ENCODE data around the gene NOS1AP. TPM values are rescaled to one million over a fixed set of nuclear protein-coding genes. Genes with fewer than 3 reads are reported as not detected.

Gene NOS1AP
- polyA plus RNA-seq, 3 donors, result 0.12 TPM; not detected in 2

DNA sequence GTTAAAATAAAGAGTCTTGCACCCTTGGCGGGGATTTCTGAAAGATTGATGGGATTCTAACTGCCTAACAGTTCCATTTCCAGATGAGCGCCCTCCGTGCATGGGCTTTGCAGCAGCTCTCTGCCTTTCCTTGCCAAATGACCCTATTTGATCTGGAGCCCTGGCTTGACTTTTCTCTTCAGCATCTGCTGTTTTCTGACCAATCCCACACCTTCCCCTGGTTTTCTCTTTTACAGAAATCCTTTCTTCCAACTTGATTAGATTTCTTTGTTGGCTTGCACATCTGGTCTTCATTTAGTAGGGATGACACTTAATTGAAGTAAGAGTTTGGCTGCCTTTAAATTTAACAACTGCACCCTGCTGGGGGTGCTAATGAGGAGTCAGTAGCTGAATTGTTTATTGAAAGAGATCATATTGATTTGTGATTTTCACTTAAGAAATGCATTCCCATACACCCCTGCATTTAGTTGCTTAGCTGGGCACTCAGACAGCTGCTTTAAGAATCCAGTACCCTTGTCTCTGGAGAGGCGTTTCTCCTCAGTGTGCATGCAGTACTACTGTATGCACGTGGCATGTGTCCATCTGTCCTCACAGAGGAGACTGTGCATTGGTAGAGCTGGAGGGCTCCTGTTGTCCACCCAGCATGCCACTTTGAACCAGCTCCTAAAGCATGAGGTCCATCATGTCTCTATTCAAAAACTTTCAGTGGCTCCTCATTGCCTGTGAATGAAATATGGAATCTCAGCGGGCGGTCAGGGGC, 99.7 kb downstream of the NOS1AP start:
- TF ChIP-seq, protein P1, sequence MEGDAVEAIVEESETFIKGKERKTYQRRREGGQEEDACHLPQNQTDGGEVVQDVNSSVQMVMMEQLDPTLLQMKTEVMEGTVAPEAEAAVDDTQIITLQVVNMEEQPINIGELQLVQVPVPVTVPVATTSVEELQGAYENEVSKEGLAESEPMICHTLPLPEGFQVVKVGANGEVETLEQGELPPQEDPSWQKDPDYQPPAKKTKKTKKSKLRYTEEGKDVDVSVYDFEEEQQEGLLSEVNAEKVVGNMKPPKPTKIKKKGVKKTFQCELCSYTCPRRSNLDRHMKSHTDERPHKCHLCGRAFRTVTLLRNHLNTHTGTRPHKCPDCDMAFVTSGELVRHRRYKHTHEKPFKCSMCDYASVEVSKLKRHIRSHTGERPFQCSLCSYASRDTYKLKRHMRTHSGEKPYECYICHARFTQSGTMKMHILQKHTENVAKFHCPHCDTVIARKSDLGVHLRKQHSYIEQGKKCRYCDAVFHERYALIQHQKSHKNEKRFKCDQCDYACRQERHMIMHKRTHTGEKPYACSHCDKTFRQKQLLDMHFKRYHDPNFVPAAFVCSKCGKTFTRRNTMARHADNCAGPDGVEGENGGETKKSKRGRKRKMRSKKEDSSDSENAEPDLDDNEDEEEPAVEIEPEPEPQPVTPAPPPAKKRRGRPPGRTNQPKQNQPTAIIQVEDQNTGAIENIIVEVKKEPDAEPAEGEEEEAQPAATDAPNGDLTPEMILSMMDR (IDR thresholded peaks at IDR 0.05), result no peak
- Mint-ChIP-seq H3K27ac (no peak overlapping the region), H3K27me3 (ENCODE audit: low read depth in 3 of 3) (no peaks in the 10 kb centered on the region)

DNA sequence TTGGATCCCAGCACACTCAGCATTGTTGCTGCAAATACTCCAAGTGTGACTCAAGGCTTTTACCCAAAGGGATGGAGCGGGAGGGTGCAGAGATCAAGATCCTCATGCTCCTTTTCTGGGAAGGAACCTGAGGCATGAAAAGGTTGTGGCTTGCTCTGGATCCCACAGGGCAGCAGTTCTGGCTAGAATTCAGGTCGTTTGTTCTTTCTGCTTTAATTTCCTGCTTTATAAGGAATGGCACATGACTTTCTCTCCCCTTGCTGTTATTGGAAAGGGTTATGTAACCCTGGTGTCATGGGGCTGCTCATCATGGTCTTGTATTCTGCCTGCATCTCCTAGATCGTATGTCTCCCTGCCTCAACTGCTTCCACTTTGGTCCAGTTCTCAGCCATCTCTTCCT, 101.6 kb downstream of the NOS1AP start:
- Histone ChIP-seq H3K27me3 (ENCODE audit: control insufficient read depth in 2 of 2, insufficient read depth in 2 of 2, low read length in 2 of 2) (no peaks in the 10 kb centered on the region), H3K9ac (ENCODE audit: insufficient read depth, low read length, poor library complexity, severe bottlenecking) (no peak overlapping the region), H3K4me1 (ENCODE audit: control insufficient read depth in 1 of 2, insufficient read depth in 2 of 2, low read length in 2 of 2) (no peaks in the 10 kb centered on the region), H3K27ac (ENCODE audit: low read depth in 1 of 2, low read length in 2 of 2) (no peak overlapping the region), H3K4me3 (replicated peaks in 1 of 3; ENCODE audit: low read depth in 2 of 3, low read length in 3 of 3) (no peak overlapping the region), H4K20me1 (ENCODE audit: insufficient read depth, low read length) (no peaks in the 10 kb centered on the region), H2AFZ (ENCODE audit: insufficient read depth, low read depth, low read length, poor library complexity, severe bottlenecking) (peak overlapping the region; percentile 8), H3K36me3 (replicated peaks in 1 of 2; ENCODE audit: control insufficient read depth in 1 of 2, insufficient read depth in 2 of 2, low read length in 2 of 2) (no peaks in the 10 kb centered on the region), H3K79me2 (ENCODE audit: insufficient read depth, low read length) (no peaks in the 10 kb centered on the region), H3K9me3 (replicated peaks in 1 of 2; ENCODE audit: control insufficient read depth in 1 of 2, insufficient read depth in 1 of 2, low read length in 2 of 2) (no peaks in the 10 kb centered on the region), H3K4me2 (replicated peaks; ENCODE audit: extremely low read depth, low read length, poor library complexity, severe bottlenecking) (no peak overlapping the region)
- peak overlapping the region in 1 of 7 donors; percentile 31 for H3K27ac Mint-ChIP-seq
- intact Hi-C loops (cut with micrococcal nuclease), result no loop called here
- no peaks in the 10 kb centered on the region for H3K27me3 Mint-ChIP-seq (ENCODE audit: low read depth in 3 of 3)
- H3K4me3 Mint-ChIP-seq, result no peak overlapping the region
- 93% methylated on average over 1 of the region's 3 CpGs for WGBS (ENCODE audit: insufficient coverage)
- peaks cover 3% of the 10 kb centered on the region for H3K4me1 Mint-ChIP-seq
- no peaks in the 10 kb centered on the region for H3K36me3 Mint-ChIP-seq
- peaks cover 0 to 4% (median 0%) of the 10 kb centered on the region in 7 donors for H3K9me3 Mint-ChIP-seq
- TF ChIP-seq, protein P1 (IDR thresholded peaks at IDR 0.05), result no peak
- DNase-seq, result no peak

More for the DNA sequence above, 99.7 kb downstream of the NOS1AP start:
- H3K9me3 ChIP-seq (replicated peaks in 1 of 2; ENCODE audit: control insufficient read depth in 1 of 2, insufficient read depth in 1 of 2, low read length in 2 of 2), result no peaks in the 10 kb centered on the region
- intact Hi-C loops (cut with micrococcal nuclease), result no loop called here
- H3K4me3 ChIP-seq (replicated peaks in 1 of 3; ENCODE audit: low read depth in 2 of 3, low read length in 3 of 3), result no peak overlapping the region
- H3K9me3 Mint-ChIP-seq, result peaks cover 0 to 4% (median 0%) of the 10 kb centered on the region in 7 donors
- no peaks in the 10 kb centered on the region for H3K79me2 ChIP-seq (ENCODE audit: insufficient read depth, low read length)
- peaks cover 6% of the 10 kb centered on the region for H3K4me1 Mint-ChIP-seq
- no peaks in the 10 kb centered on the region for H3K4me1 ChIP-seq (ENCODE audit: control insufficient read depth in 1 of 2, insufficient read depth in 2 of 2, low read length in 2 of 2)
- H4K20me1 ChIP-seq (ENCODE audit: insufficient read depth, low read length), result no peaks in the 10 kb centered on the region
- H3K36me3 ChIP-seq (replicated peaks in 1 of 2; ENCODE audit: control insufficient read depth in 1 of 2, insufficient read depth in 2 of 2, low read length in 2 of 2), result no peaks in the 10 kb centered on the region
- 97% methylated on average over 6 of the region's 7 CpGs for WGBS (ENCODE audit: insufficient coverage)
- no peak overlapping the region for H3K27ac ChIP-seq (ENCODE audit: low read depth in 1 of 2, low read length in 2 of 2)
- H3K4me3 Mint-ChIP-seq, result no peak overlapping the region
- no peak overlapping the region for H3K9ac ChIP-seq (ENCODE audit: insufficient read depth, low read length, poor library complexity, severe bottlenecking)
- DNase-seq, result no peak
- H3K27me3 ChIP-seq (ENCODE audit: control insufficient read depth in 2 of 2, insufficient read depth in 2 of 2, low read length in 2 of 2), result no peaks in the 10 kb centered on the region
- H3K36me3 Mint-ChIP-seq, result no peaks in the 10 kb centered on the region
- H2AFZ ChIP-seq (ENCODE audit: insufficient read depth, low read depth, low read length, poor library complexity, severe bottlenecking), result no peak overlapping the region
- no peak overlapping the region for H3K4me2 ChIP-seq (replicated peaks; ENCODE audit: extremely low read depth, low read length, poor library complexity, severe bottlenecking)
